IPS-NIHi11 (cell line): ENCODE results near the gene GLRX2.
"Not testable (repeated sequence)": the region's sequence is repeated elsewhere in the genome, so short reads cannot be mapped to it uniquely, and the experiment has no call there.

Experiments used
- DNase-seq: peaks from one replicate; pipeline ENCODE4 v3.0.0; 2012; ENCODE audit warnings: mixed read lengths, low spot score

The GLRX2 gene

DNA sequence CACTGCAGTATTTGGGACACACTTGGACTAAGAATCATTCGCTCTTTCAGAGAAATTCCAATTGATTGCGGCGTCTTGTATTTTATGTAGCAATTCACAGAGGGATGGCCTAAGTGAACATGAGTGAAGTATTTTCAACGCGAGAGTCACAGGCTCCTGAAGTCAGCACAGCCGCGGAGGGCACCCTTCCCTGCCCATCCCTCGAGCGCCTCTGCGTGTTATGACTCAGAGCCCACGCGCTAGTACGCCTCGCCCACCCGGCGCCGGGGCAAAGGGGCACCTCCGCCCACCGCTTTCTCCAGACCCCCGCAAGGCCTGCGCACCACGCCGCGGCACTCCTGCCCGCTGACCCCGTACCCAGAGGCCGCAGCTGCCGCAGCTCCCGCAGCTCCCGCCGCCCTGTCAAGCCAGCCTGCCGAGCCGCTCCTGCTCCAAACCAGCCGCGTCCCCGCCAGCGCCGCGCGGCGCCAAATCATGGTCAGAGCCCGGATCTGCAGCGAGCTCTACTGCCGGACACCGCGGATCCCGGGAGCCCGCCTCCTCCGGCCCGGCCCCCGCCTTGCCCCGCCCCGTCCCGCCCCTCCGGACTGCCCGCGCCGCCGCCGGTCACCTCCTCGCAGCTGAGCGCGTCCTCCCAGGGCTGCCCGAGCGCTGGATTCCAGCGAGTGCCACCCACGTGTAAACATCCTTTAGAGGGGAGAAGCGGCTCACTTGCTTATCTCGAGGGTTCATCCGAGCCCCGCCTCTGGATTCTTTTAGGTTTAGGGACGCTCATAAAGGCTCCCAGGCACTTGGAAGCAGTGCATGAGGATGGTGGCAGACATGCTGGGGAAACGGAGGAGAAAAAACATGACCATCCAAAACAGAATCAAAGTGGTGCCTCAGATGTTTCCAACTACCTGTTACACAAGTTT, at the start of gene GLRX2:
Gene GLRX2, minus strand, starts transcription at position 508 of the 914 bp plus-strand sequence. Its CDS starts 32 bp downstream, at position 476.
- peak; percentile 98 for DNase-seq

DNA sequence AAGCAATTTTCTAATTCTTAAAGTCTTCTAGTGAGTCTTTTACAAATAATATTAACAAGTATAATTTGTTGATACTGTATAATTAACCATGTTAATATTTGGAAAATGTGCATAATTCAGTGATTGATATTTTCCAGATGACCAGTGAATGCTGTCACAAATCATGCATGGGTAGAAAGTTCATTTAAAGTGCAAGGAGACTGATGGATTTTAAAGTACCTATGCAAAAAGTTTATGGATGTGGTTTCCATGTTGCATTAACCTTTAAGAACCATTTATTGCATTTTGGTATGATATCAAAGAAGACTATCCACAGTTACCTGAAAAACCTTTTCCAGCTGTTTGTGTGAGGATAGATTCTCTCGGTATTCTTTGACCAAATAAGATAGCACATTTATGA, 39.8 kb upstream of the GLRX2 start:
- DNase-seq: no peak

- no peak for DNase-seq
These were observed 39.2 kb upstream of the GLRX2 start for GRCh38 chr1:193144361-193144938.

DNA sequence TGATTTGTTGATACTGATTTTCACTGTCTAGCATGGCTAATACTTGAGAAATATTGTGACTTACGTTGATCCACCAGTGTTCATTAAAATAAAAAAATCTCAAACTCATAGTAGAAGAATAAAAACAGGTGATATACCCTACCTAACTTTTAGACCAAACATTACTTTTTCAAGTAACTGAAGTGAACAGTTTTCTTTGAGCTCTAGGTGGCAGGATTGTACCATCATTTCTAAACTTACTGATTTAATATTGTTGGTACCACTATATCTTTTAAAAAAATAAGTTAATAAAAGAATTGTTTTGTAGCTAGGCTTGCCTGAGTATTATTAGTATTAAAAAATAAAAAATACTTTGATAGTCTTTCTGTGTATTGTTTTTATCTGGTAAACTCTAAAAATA, 38.1 kb upstream of the GLRX2 start:
- no peak for DNase-seq

- no peak for DNase-seq
These were observed 37.2 kb upstream of the GLRX2 start for GRCh38 chr1:193142409-193142808.

GRCh38 chr1:193141804-193142203, 36.6 kb upstream of the GLRX2 start:
- no peak for DNase-seq

DNA sequence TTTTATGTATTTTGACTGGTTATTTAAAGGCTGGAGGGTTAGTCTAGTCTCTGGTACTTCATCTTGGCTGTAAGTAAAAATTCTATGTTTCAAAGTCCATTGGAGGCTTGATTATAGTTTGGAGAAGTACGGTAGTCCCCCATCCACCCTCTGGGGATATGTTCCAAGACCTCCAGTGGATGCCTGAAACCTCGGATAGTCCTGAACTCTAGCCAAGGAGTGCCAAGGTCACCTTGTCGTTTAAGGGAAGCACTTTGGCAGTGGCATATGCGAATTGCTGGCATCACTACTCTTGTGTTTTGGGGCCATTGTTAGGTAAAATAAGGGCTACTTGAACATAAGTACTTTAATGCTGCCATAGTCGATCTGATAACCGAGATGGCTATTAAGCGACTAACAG, 35.0 kb upstream of the GLRX2 start:
- DNase-seq: no peak

DNA sequence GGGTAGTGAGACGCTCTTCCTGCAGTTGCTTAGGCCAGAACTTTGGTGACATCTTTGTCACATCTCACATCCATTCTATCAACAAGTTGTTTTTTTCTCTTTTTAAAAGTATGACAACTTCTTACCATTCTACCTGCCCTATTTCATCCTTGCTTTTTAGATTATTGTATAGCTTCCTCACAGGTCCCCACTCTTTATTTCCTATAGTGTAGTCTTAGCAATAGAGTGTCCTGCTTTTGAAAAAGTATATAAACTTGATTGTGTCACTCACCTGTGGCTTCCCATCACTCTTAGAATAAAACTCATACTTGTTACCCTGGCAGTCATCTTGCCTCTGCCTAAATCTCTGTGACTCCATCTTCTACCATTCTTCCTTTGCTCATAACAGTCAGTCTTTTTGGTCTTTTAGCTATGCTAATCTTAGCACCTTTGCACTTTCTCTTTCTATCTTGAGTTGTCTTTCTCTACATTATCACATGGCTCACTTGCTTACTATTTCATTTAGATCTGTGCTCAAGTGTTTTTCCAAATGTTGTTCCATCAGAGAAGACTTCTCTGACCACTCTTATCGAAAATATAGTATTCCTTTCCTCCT, 26.1 kb upstream of the GLRX2 start:
- no peak for DNase-seq

DNA sequence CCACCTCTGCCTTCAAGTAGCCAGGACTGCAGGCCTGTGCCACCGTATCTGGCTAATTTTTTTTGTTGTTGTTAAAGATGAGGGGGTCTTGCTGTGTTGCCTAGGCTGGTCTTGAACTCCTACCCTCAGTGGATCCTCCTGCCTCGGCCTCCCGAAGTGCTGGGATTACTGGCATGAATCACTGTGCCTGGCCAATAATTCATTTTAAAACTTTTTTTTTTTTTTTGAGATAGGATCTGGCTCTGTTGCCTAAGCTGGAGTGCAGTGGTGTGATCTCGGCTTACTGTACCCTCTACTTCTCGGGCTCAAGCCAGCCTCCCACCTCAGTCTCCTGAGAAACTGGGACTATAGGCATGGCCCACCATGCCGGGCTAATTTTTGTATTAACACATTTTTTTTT, 20.2 kb upstream of the GLRX2 start:
- DNase-seq: no peak

DNA sequence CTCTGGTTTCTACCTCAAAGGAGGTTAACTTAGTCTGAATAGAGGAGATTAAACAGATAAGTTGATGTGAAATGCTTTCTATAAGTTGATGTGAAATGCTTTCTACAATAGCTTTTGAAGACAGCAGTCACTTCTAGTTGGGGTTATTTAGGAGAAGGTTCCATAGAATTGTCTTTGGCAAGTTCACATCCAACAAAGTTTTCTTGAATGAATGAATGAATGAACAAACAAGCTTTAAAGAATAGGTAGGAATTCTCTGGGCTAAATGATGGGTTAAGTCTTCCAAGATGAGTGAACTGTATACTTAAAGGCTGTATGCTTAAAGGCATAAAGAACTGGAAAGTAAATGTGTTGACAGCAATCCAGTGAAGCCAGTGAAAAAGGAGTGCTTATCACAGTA, 18.5 kb upstream of the GLRX2 start:
- no peak for DNase-seq

- DNase-seq: peak; percentile 93
These were observed 16.7 kb upstream of the GLRX2 start, which contains the start of gene CDC73 for GRCh38 chr1:193121616-193122593. Gene CDC73 (plus strand): TSS chr1:193122031. CDS start chr1:193122201, 170 bp downstream.

DNA sequence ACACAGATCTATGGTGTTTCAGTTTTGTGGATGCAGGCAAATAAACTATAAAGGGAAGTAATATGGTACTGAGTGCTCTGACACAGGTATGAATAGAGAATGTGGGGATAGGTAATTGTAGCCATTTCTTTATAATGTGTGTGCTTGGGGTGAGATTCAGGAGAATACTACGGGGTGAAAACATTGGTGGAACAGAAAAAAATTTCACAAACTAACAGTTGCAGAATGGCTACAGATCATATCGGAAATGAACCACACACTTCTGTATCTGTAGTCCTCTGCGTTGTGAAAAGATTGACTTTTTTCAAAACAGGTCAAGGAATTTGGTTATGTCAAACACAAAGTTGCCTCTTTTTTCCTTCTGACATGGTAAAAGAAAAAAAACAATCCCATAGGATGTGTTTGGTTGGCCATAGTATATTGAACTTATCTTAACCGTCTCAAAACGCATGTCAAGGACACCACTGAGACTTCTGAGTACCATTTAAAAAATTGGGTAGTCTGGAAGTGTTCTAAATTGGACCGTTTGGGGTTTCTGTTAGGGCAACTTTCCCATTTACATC, 15.5 kb upstream of the GLRX2 start:
- no peak for DNase-seq

- DNase-seq: no peak
These were observed 13.9 kb upstream of the GLRX2 start for GRCh38 chr1:193118803-193119730.

DNA sequence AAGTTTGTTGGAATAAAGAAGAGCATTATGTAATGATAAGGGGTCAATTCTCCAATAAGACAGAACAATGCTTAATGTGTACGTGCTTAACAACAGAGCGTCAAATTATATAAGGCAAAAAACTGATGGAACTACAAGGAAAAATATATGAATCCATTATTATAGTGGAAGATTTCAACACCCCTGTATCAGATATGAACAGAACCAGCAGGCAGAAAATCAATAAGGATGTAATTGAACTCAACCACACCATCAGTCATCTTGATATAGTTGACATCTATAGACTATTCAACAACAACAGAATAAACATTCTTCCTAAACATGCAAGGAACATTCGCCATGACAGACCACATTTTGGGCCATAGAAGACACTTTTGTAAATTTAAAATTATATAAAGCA, 13.0 kb upstream of the GLRX2 start:
- DNase-seq: no peak

- DNase-seq: not testable (repeated sequence)
These were observed 12.0 kb upstream of the GLRX2 start for GRCh38 chr1:193117167-193117566.

DNA sequence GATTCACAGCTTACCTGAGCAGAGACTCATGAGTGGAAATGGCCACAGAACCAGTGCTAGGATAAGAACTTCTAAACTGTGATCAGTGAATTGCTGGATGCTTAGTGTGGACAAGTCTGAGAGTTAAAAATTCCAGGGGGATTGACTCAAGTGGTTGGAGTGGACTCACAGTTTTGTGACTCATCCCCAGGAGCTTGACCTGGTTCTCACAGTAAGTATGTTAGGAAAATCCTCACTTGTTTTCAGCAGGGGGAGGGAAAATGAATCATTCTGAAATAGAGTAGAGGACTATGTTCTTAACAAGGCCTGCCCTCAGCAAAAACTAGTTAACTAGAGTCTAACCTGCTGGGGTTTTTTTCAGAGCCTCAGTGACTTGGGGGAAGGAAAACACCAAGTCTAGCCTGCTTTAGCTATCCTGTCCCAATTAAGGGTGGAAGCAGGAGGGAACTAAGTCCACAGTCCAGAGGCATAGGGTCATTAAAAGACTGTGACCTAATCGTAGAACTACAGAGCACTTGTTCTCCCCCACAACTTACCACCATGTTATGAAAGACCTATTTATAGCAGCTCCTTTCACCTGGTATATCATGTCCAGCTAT, 10.5 kb upstream of the GLRX2 start:
- no peak for DNase-seq

DNA sequence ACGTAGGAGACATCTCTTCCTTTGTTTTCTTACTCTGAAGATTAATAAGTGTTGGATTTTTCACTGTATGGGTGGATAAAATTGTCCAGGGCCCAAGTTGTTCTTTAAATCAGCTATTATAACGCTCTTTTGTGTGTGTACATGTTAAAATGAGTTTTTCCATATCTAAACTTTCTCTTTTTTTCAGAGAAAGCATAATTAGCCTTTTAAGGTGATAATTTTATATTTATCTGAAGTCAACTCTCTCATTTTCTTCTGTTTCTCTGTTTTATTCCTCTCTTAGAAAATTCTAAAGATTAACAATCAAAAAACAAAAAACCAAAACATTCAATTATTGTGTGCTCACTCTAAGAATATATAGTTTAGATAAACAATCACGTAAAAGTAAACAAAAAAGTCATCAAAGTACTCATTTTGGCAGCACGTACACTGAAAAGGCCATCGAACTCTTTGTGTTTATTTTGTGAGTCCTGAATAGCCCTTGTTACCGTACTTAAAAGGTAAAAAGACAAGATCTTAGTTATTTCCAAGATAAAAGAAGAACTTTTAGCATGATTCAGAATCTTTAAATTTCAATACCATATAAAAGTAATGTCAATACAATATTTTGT, 9.4 kb upstream of the GLRX2 start:
- no peak for DNase-seq

DNA sequence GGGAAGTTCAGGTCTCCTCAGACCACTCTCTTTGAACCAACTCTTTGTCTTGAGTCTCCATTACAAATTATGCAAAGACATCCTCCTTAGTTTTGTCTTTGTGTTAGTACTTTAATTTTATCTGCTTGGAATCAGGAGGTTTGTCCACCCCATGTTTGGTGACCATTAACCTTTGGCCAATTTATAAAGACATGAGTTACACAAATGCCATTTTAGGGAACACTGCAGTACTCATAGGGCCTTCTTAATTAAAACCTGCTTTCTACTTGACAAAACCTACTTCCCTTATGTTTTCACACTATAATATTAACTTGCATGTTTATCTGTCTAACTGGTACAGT, 8.7 kb upstream of the GLRX2 start:
- no peak for DNase-seq

DNA sequence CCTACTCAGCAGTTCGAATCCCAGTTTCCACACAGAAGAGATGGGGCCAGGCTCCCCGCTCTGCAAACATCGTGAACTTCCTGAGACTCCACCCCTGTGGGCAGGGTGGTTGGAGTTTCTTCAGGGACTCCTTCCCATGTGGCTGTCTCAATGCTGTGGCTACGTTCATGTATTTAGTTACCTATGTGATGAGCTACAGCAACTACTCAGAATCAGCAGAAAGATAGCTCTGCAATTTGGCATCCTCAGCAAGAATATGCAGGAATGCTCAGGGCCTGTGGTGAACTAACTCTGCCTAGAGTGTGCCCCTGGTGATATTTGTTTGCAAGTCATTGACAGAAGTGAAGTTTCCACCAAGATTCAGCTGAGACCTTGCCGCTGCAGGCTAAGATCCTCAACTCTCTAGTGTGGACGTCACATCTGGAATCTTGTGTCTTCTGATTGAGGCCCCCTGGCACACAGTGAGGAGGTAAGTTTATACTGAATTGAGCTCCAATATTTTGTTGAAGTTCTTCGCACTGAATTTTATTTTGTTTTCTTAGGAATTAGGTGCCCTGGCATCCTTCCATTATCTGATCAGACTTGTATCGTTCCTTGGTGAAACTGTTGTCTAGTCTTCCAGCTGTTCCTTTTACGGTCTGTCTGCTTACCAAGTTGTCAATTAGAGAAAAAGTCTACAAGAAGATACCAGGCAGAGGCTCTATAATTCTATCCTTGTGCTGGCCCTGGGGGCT, 8.2 kb upstream of the GLRX2 start:
- DNase-seq: peak; percentile 19
